Measurements from ENCODE around the gene KIT.

KIT gene

GRCh38 chr4:54708339-54709279, 50.9 kb downstream of the KIT start:
- no peak for TF ChIP-seq CTCF (IDR thresholded peaks at IDR 0.05)
- H3K27ac ChIP-seq: no peak overlapping the region

GRCh38 chr4:54709400-54709799, 51.6 kb downstream of the KIT start:
- H3K27ac ChIP-seq: no peak overlapping the region
- no peak for TF ChIP-seq CTCF (IDR thresholded peaks at IDR 0.05)
- TF ChIP-seq ZFX (IDR thresholded peaks at IDR 0.05; ENCODE audit: borderline replicate concordance): no peak

- no peak for TF ChIP-seq ZFX (IDR thresholded peaks at IDR 0.05; ENCODE audit: borderline replicate concordance)
- no peak for TF ChIP-seq CTCF (IDR thresholded peaks at IDR 0.05)
- H3K27ac ChIP-seq: no peak overlapping the region
Measured at GRCh38 chr4:54712206-54712605, 54.4 kb downstream of the KIT start.

- TF ChIP-seq ZFX (IDR thresholded peaks at IDR 0.05; ENCODE audit: borderline replicate concordance): no peak
- TF ChIP-seq CTCF (IDR thresholded peaks at IDR 0.05): no peak
Measured at GRCh38 chr4:54714631-54715030, 56.9 kb downstream of the KIT start.

GRCh38 chr4:54716478-54717065, 58.8 kb downstream of the KIT start:
- H3K27ac ChIP-seq: no peak overlapping the region

More at GRCh38 chr4:54714631-54715030, 56.9 kb downstream of the KIT start:
- no peak overlapping the region for H3K27ac ChIP-seq

GRCh38 chr4:54717694-54718093, 59.9 kb downstream of the KIT start:
- no peak overlapping the region for H3K27ac ChIP-seq

More at GRCh38 chr4:54716478-54717065, 58.8 kb downstream of the KIT start:
- TF ChIP-seq ZFX (IDR thresholded peaks at IDR 0.05; ENCODE audit: borderline replicate concordance) (no peak), CTCF (IDR thresholded peaks at IDR 0.05) (no peak)

More at GRCh38 chr4:54717694-54718093, 59.9 kb downstream of the KIT start:
- TF ChIP-seq ZFX (IDR thresholded peaks at IDR 0.05; ENCODE audit: borderline replicate concordance) (no peak), CTCF (IDR thresholded peaks at IDR 0.05) (no peak)

Data from 22Rv1 (cell line).